Activated naive CD8-positive, alpha-beta T cell treated with anti-CD3 and anti-CD28 coated beads for 36 hours (primary cell): ENCODE results near the gene OR5K1. TPM values are rescaled to one million over a fixed set of nuclear protein-coding genes. Genes with fewer than 3 reads are reported as not detected.
A peak's percentile ranks its signal among the peaks of the same experiment; 100 is the strongest.

Experiments
- DNase-seq: peaks from one replicate; pipeline ENCODE4 v3.0.0; 2021
- H3K27ac Mint-ChIP-seq: one replicate; pipeline ENCODE4 v1.8.0; 2022; ENCODE audit warnings: mild to moderate bottlenecking, moderate library complexity, mixed read lengths
- H3K27me3 Mint-ChIP-seq: one replicate; pipeline ENCODE4 v1.8.0; 2022; ENCODE audit warnings: mild to moderate bottlenecking, mixed read lengths
- H3K36me3 Mint-ChIP-seq: one replicate; pipeline ENCODE4 v1.8.0; 2021; ENCODE audit warnings: mild to moderate bottlenecking, mixed read lengths
- H3K4me1 Mint-ChIP-seq: one replicate; pipeline ENCODE4 v1.8.0; 2021; ENCODE audit warnings: mixed read lengths
- H3K4me3 Mint-ChIP-seq: one replicate; pipeline ENCODE4 v1.8.0; 2022; ENCODE audit warnings: mild to moderate bottlenecking, moderate library complexity, mixed read lengths
- H3K9me3 Mint-ChIP-seq: one replicate; pipeline ENCODE4 v1.8.0; 2022; ENCODE audit warnings: mixed read lengths
- total RNA-seq, 2 experiments: library from RNA; stranded (reverse); gene quantifications; one replicate each; pipeline ENCODE4 v1.2.3, GENCODE V29; 2021

OR5K1 gene
- total RNA-seq, 2 experiments from 2014 or later: not detected

DNA sequence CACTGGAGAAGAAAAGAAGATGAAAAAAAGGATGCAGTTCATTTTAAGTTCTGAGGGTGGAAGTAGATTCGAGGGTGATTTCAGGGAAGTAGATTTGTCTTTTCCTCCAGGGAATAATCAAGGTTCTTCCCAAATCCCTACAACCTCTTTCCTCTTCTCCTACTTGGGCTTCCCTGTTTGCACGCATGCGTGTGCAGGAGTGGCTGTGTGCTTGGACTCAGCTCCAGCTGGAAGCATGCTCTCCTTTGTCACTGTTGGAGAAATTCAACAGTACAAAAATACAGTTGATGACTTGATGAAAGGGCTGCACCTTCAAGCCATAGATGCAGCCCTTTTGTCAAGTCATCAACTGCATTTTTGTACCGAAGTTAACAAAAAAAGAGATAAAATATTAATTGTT is 38.3 kb downstream of the OR5K1 start:
- Mint-ChIP-seq H3K27me3 (no peaks in the 10 kb centered on the region), H3K4me1 (peaks cover 7% of the 10 kb centered on the region), H3K36me3 (peaks cover 8% of the 10 kb centered on the region), H3K27ac (no peak overlapping the region), H3K4me3 (no peak overlapping the region), H3K9me3 (peaks cover 3% of the 10 kb centered on the region)
- no peak for DNase-seq

DNA sequence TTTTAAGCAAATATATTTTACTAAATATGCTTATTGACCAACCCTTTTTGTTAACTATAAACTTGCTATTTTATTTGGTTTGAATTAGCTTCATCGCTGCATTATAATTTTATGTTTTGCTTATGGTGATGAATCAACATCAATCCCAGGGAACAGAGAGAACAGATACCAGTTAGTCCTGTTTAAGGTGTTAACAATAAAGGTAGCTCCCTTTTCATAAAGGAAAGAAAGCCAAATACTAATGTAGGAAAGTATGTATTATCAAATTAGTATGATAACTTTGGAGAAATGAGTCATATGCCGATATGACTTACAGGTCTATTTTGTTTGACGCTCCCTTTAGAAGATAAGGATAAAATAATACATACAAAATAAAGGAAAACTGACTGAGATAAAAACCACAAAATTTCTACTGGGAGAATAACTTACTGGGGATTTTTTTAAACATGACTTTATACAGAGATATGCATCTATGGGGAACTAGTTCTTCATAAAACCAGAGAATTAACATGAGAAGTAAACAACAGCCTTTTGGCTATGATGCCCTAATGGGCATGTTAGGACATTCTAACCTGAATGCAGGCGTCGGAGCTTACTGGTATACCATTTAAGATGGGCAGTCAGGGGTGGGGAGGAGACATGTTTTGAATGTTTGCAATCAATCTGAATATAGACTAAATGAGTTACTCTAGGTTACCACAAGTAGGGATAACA is 39.0 kb downstream of the OR5K1 start:
- no peaks in the 10 kb centered on the region for H3K27me3 Mint-ChIP-seq
- no peak overlapping the region for H3K27ac Mint-ChIP-seq
- no peak overlapping the region for H3K4me3 Mint-ChIP-seq
- peaks cover 7% of the 10 kb centered on the region for H3K4me1 Mint-ChIP-seq
- H3K36me3 Mint-ChIP-seq: peaks cover 15% of the 10 kb centered on the region
- H3K9me3 Mint-ChIP-seq: peaks cover 3% of the 10 kb centered on the region
- no peak for DNase-seq

DNA sequence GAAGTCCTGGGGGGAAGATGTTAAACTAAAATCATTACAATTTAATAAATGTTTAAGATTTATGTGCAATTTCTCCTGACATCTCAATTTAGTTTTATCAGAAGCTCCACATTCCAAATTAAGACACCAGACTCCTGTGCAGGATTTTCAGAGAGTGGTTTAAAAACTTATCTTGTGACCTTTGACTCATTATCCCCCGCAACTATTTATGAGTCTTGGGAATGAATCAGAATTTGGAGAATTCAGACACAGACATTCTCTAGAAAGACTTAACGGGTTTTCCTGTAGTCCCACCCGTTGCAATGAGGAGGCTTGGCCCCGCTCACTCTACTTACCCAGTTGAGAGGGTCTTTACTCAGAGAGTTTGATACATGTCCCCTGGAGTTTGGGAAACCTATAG is 41.5 kb downstream of the OR5K1 start:
- Mint-ChIP-seq H3K27ac (no peak overlapping the region), H3K9me3 (peaks cover 3% of the 10 kb centered on the region), H3K36me3 (peaks cover 36% of the 10 kb centered on the region), H3K4me3 (no peak overlapping the region), H3K27me3 (no peaks in the 10 kb centered on the region), H3K4me1 (peaks cover 13% of the 10 kb centered on the region)
- no peak for DNase-seq

DNA sequence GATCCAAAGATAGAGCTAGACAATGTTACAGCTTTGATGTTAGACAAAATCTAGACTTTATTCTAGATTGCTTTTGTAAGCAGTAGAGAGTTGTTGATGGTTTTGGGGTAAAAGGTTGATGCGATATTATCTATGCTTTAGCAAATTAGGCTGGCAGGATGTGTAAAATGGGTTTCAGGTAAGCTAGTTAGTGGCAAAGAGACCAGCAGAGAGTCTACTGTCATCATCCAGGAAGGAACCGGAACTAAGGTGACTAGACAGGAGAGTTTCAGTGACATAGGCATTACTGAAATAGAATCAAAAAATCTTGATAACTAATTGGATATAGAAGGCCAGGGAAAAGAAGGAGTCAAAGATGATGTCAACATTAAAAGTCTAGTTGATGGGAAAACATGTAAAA is 45.6 kb downstream of the OR5K1 start:
- Mint-ChIP-seq H3K36me3 (peaks cover 63% of the 10 kb centered on the region), H3K9me3 (no peaks in the 10 kb centered on the region)

DNA sequence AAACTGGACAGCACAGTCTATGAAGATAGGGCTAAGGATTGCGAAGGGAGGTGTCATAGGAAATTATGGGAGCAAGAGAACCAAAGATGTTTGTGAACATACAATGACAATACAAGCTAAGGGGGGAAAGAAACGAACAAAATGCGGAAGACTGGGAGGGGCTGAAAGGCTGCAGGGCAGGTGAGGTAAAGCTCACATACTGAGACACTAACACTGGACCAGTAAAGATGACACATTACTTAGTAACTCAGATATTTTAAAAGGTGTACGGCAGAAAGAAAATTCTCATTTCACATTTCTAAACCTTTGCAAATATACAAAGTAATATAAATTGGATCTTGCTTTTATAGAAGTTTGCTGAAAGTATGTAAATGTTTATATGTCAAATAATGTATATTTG is 49.6 kb downstream of the OR5K1 start:
- DNase-seq: no peak
- Mint-ChIP-seq H3K4me1 (peaks cover 37% of the 10 kb centered on the region), H3K27ac (no peak overlapping the region), H3K27me3 (no peaks in the 10 kb centered on the region), H3K9me3 (no peaks in the 10 kb centered on the region), H3K36me3 (peaks cover 74% of the 10 kb centered on the region), H3K4me3 (no peak overlapping the region)

More for the DNA sequence above, 45.6 kb downstream of the OR5K1 start:
- peaks cover 9% of the 10 kb centered on the region for H3K4me1 Mint-ChIP-seq
- no peak overlapping the region for H3K27ac Mint-ChIP-seq
- no peak for DNase-seq
- no peak overlapping the region for H3K4me3 Mint-ChIP-seq
- no peaks in the 10 kb centered on the region for H3K27me3 Mint-ChIP-seq

DNA sequence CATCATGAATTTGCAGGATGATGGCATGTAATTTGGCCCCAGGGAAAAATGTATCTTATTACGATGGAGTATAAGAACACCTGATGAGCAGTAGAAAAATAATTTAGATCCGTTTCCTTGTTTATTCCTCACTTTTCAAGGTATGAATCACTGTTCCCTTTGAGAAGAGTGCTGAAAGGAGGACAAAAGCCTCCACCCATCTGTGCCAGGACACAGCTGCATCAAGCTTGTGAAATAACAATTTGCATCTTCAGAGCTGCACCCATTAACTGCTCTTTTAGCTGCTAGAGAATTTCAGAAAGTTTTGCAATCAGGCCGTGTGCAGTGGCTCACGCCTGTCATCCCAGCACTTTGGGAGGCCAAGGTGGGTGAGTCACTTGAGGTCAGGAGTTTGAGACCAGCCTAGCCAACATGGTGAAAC is 50.1 kb downstream of the OR5K1 start:
- Mint-ChIP-seq H3K36me3 (peaks cover 73% of the 10 kb centered on the region), H3K9me3 (no peaks in the 10 kb centered on the region), H3K27ac (no peak overlapping the region), H3K27me3 (no peaks in the 10 kb centered on the region), H3K4me1 (peaks cover 39% of the 10 kb centered on the region), H3K4me3 (no peak overlapping the region)
- DNase-seq: no peak

DNA sequence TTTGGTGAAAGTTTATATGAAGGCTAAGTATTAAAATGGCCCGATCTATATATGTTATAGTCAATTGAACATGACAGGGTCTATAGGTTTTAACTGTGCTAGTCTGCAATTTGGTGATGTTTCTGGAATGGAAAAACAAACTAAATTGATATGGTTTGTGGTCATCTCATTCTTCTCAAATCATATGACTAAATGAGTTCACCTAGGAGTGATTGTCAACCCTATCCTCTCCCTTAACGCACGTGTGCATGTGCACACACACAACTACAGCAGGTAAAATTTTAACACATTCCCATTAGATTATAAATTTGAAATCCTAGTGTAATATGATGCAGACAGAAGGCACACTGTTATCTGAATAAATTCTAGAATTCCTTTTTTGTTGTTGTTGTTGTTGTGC is 50.7 kb downstream of the OR5K1 start:
- peaks cover 42% of the 10 kb centered on the region for H3K4me1 Mint-ChIP-seq
- H3K36me3 Mint-ChIP-seq: peaks cover 73% of the 10 kb centered on the region
- H3K27me3 Mint-ChIP-seq: no peaks in the 10 kb centered on the region
- H3K4me3 Mint-ChIP-seq: no peak overlapping the region
- H3K27ac Mint-ChIP-seq: peak overlapping the region; percentile 23
- no peaks in the 10 kb centered on the region for H3K9me3 Mint-ChIP-seq
- DNase-seq: no peak

DNA sequence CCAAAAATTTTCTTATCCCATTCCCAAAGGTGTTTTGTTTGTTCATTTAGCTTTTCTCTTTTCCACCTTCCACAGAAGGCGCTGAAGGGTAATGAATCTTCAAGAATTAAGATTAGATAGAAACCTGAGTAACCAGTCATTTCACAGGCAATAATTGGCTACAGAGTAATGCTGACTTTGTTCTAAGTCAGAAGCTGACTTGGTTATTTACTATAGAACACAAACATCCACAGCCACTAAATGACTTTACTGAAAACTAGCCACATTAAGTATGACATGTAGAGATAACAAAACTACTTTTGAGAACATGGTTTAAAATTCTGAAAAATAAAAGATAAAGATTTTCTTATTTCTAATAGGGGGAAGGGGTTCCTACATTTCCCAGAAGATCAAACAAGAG is 51.9 kb downstream of the OR5K1 start:
- Mint-ChIP-seq H3K36me3 (peaks cover 79% of the 10 kb centered on the region), H3K4me1 (peaks cover 51% of the 10 kb centered on the region), H3K4me3 (no peak overlapping the region), H3K27me3 (no peaks in the 10 kb centered on the region), H3K9me3 (no peaks in the 10 kb centered on the region), H3K27ac (peak overlapping the region; percentile 25)
- DNase-seq: no peak

DNA sequence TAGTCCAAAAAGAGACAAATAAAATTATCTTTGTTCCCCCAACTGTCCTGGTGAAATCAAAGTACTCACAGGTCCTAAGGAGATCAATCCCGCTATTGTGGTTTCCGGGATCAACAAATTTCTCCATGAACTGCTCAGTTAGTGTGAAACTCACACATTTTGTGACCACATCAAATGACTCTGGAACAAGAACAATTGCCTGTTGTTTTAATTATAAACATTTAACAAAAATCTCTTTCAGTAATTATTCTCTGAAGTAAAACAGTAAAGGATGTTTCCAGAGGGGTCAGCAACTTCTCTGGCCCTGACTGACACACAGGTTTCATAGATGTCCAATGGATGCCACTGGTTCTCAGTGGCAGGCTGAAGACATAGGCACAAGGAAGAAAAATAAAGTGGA is 55.8 kb downstream of the OR5K1 start:
- H3K4me3 Mint-ChIP-seq: peak overlapping the region; percentile 93
- DNase-seq: no peak
- H3K27me3 Mint-ChIP-seq: no peaks in the 10 kb centered on the region
- H3K4me1 Mint-ChIP-seq: peaks cover 62% of the 10 kb centered on the region
- H3K27ac Mint-ChIP-seq: peak overlapping the region; percentile 65
- H3K9me3 Mint-ChIP-seq: peaks cover 3% of the 10 kb centered on the region
- H3K36me3 Mint-ChIP-seq: peaks cover 74% of the 10 kb centered on the region

DNA sequence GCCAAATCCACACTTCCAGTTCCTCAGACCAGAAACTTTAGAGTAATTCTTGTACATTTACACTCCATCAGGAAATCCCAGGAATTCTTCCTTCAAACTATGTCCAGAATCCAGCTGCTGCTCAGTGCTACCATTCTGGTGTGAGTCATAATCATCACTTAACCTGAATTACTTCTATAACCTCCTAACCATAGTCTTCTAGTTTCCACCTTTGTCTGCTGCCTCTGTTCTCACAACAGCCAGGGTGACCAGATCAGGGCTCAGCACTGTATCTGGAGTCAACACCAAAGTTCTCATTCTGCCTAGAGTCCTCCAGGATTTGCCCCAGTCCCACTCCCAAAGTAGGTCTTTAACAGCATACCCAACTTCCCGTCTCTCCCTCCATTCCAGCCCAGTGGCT is 56.4 kb downstream of the OR5K1 start:
- Mint-ChIP-seq H3K4me1 (peaks cover 61% of the 10 kb centered on the region), H3K27me3 (no peaks in the 10 kb centered on the region), H3K9me3 (peaks cover 3% of the 10 kb centered on the region), H3K36me3 (peaks cover 70% of the 10 kb centered on the region), H3K4me3 (peak overlapping the region; percentile 93), H3K27ac (peak overlapping the region; percentile 65)
- DNase-seq: no peak

DNA sequence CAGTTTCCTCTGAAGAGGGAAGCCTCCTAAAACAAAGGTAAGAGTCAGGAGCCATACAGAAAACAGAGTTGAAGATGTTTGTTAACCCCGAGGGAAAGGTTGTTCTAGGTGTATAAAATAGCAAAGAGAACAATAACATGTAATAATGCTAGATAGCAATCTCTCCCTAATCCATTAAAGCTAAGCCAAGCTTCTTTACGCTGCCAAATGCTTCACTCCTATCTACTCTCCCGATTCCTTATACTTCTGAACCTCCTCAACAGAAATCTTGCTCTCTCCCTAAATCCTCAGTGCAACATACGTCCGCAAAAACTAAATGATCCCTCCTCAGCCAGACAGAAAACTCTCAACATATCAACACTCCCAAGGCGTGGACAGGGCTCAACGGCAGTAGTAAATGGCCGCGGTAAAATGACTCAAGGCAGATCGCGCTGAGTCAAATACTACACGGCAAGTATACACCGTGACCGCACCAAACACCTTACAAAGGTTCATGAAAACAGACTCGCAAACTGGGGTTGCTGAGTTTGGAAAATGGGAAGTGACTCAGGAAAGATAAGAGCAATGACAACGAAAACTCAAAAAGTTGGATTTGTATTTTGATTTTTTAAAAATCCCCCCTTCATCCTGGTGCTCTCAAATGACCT is 59.0 kb downstream of the OR5K1 start:
- Mint-ChIP-seq H3K4me1 (peaks cover 48% of the 10 kb centered on the region), H3K36me3 (peaks cover 54% of the 10 kb centered on the region), H3K27ac (peak overlapping the region; percentile 92), H3K9me3 (peaks cover 3% of the 10 kb centered on the region), H3K4me3 (peak overlapping the region; percentile 93), H3K27me3 (peaks cover 3% of the 10 kb centered on the region)
- DNase-seq: peak; percentile 52

Other genes starting within 250 kb of the OR5K1 start
- not detected for gene OR5H6, start 199.0 kb upstream of the OR5K1 start, total RNA-seq
- not detected for gene OR5H2, start 180.7 kb upstream of the OR5K1 start, total RNA-seq
- not detected for gene OR5K4, start 109.3 kb upstream of the OR5K1 start, total RNA-seq
- not detected for gene OR5K3, start 72.5 kb upstream of the OR5K1 start, total RNA-seq
- not detected for gene OR5K2, start 34.5 kb downstream of the OR5K1 start, total RNA-seq
- gene CLDND1, start 59.7 kb downstream of the OR5K1 start, total RNA-seq: 100 to 1,000 TPM; 196 to 204 TPM
- 1 to 10 TPM in 1 of 2 experiments, under 1 TPM in 1; 0.52 to 1.0 TPM for gene GPR15, start 68.8 kb downstream of the OR5K1 start, total RNA-seq
- gene CPOX, start 130.4 kb downstream of the OR5K1 start, total RNA-seq: 10 to 100 TPM; 48.6 to 54.7 TPM